Hepatocyte (in vitro differentiated cells): Measurements from ENCODE around the gene KNOP1.

Experiments
- CTCF ChIP-seq: fragments of 200-600 bp; sonication (generic); IDR thresholded peaks from 2 replicates; pipeline ENCODE4 v1.5.1; 2016; ENCODE audit warnings: antibody characterized with exemption, mild to moderate bottlenecking; ENCODE audit not compliant: poor library complexity
- EZH2 ChIP-seq: fragments of 200-600 bp; sonication (generic); IDR thresholded peaks from 2 replicates; pipeline ENCODE4 v1.6.1; 2016; ENCODE audit warnings: antibody characterized with exemption, mild to moderate bottlenecking, borderline replicate concordance
- EZH2phosphoT487 ChIP-seq: fragments of 200-600 bp; sonication (generic); IDR thresholded peaks from one replicate; pipeline ENCODE4 v1.6.1; 2018; ENCODE audit warnings: antibody characterized with exemption, mild to moderate bottlenecking, low read depth, moderate library complexity; ENCODE audit not compliant: unreplicated experiment, severe bottlenecking

GRCh38 chr16:19722981-19723380 lies 5.0 kb upstream of the KNOP1 start:
- TF ChIP-seq CTCF (no peak), EZH2 (no peak), EZH2phosphoT487 (no peak)
